GM12872 (cell line): ENCODE results near the gene VPS13D.

Source experiments
- CTCF ChIP-seq: IDR thresholded peaks from 3 replicates; pipeline ENCODE4 v1.5.1; 2011; ENCODE audit warnings: low read depth, mild to moderate bottlenecking, low read length, moderate library complexity; ENCODE audit not compliant: insufficient read depth

VPS13D gene

DNA sequence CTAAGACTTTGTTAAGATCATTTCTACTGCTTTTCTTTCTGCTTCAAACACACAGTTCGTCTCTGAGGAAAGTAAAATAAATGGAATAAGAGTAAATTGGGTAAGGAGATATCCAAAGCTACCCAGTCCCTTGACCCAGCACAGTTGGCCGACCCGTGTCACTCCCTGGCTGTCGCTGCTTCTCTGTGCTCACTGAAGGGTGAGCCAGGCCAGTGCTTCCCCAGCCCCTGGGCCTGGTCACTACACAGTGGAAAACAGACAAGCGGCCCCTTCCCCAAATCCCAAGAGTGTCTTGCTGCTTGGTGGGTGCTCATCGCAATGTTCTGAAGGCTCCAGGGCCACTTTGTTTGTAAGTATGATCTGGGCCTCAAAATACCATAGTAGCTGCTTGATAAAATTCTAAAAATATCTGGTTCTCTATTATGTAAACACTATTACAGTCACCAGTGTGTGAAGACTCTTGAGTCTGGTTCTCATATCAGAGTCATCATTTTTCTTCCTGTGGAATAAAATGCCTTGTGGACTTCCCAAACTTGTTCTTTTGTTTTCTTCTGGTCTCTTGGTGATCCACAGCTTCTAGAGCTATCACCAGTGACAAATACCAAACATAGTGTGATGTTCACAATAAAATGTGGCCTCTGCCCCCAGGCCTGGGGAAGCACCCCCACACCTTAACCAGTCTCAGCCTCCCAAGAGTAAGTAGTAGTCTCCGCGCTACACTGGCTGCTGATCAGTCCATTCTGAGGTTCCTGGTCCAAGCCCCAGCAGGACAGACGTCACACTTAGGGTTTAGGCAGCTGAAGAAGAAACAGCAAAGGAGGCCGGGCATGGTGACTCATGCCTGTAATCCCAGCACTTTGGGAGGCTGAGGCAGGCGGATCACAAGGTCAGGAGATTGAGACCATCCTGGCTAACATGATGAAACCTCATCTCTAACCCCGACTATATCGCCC lies 282.0 kb downstream of the VPS13D start:
- TF ChIP-seq CTCF = no peak

- no peak for TF ChIP-seq CTCF
Measured at GRCh38 chr1:12513181-12513580, 283.4 kb downstream of the VPS13D start.

- no peak for TF ChIP-seq CTCF
Measured at GRCh38 chr1:12514590-12514989, 284.8 kb downstream of the VPS13D start.

- no peak for TF ChIP-seq CTCF
Measured at GRCh38 chr1:12515234-12515633, 285.4 kb downstream of the VPS13D start.

GRCh38 chr1:12516741-12517140 lies 286.9 kb downstream of the VPS13D start:
- TF ChIP-seq CTCF = no peak

DNA sequence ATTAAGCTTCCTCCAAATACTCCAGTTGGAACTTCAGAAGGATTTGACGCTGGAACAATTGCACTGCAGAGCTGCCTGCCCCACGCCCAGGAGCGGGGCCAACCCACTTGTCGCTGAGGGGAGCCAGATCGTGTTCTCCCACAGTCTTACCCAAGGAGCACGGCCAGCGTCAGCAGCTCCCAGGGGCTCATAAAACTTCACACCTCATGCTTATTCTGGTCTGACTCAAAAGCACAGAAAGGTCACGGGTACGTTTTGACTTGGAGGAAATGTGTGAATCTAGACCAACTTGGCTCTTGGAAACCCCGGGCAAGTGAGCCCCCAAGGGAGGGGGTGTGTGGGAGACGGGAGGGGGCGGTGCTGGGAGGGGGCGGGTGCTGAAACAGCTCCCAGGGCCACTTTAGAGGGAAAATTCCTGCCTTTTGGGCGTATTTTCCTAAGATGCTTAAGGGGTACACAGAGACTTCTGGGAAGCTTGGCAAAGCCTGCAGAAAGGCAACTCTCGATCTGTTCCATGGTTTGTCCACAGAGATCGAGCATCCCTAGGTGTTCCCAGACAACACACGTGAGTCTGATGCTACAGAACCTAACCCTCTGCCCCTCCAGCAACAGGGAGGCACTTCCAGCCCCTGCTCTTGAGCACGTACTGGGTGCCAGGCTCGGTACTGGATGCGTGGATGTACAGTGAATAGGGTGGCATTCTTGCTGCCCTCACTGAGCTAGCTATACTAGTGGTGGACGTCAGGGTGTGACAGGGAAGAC lies 289.3 kb downstream of the VPS13D start:
- TF ChIP-seq CTCF = no peak

- TF ChIP-seq CTCF = no peak
Measured at GRCh38 chr1:12519693-12520364, 290.0 kb downstream of the VPS13D start.
